ENCODE data around the gene FTCD.

The FTCD gene

GRCh38 chr21:46196733-46197132 is 41.4 kb upstream of the FTCD start:
- H3K36me3 ChIP-seq (replicated peaks; ENCODE audit: insufficient read depth, low read length), result peaks cover 30% of the 10 kb centered on the region
- H3K9me2 ChIP-seq (replicated peaks; ENCODE audit: insufficient read depth, low read length), result no peaks in the 10 kb centered on the region

GRCh38 chr21:46195595-46196195 is 40.3 kb upstream of the FTCD start:
- H3K27me3 ChIP-seq (replicated peaks; ENCODE audit: insufficient read depth, low read length), result no peaks in the 10 kb centered on the region
- TF ChIP-seq EZH2 (optimal IDR thresholded peaks at IDR 0.05; ENCODE audit: low read depth, low read length) (no peak), EZH2phosphoT487 (IDR thresholded peaks at IDR 0.05; ENCODE audit: low read length) (no peak), CTCF (IDR thresholded peaks at IDR 0.05; ENCODE audit: low read length) (no peak)
- DNase-seq, result no peak
- no peak overlapping the region for H3K27ac ChIP-seq (ENCODE audit: low read length)
- H3K4me2 ChIP-seq (ENCODE audit: low read depth, low read length), result no peak overlapping the region
- H3K36me3 ChIP-seq (replicated peaks; ENCODE audit: insufficient read depth, low read length), result peaks cover 29% of the 10 kb centered on the region
- H4K20me1 ChIP-seq (ENCODE audit: insufficient read depth, low read length), result no peaks in the 10 kb centered on the region
- no peaks in the 10 kb centered on the region for H3K4me1 ChIP-seq (ENCODE audit: low read length)
- no peak overlapping the region for H3K4me3 ChIP-seq (ENCODE audit: low read length)
- no peaks in the 10 kb centered on the region for H3F3A ChIP-seq (ENCODE audit: insufficient read depth, low read length)
- H3K79me2 ChIP-seq (ENCODE audit: low read length), result no peaks in the 10 kb centered on the region
- H2AFZ ChIP-seq (ENCODE audit: low read length), result no peak overlapping the region
- H3K9ac ChIP-seq (ENCODE audit: low read length), result no peak overlapping the region
- no peaks in the 10 kb centered on the region for H3K9me3 ChIP-seq (replicated peaks; ENCODE audit: insufficient read depth, low read length)
- H3K9me2 ChIP-seq (replicated peaks; ENCODE audit: insufficient read depth, low read length), result no peaks in the 10 kb centered on the region

More at GRCh38 chr21:46196733-46197132, 41.4 kb upstream of the FTCD start:
- Histone ChIP-seq H3K4me3 (ENCODE audit: low read length) (no peak overlapping the region), H3K27me3 (replicated peaks; ENCODE audit: insufficient read depth, low read length) (no peaks in the 10 kb centered on the region), H3F3A (ENCODE audit: insufficient read depth, low read length) (no peaks in the 10 kb centered on the region), H2AFZ (ENCODE audit: low read length) (no peak overlapping the region), H3K27ac (ENCODE audit: low read length) (no peak overlapping the region), H3K4me2 (ENCODE audit: low read depth, low read length) (no peak overlapping the region), H3K79me2 (ENCODE audit: low read length) (no peaks in the 10 kb centered on the region), H3K9ac (ENCODE audit: low read length) (no peak overlapping the region), H4K20me1 (ENCODE audit: insufficient read depth, low read length) (no peaks in the 10 kb centered on the region), H3K4me1 (ENCODE audit: low read length) (no peaks in the 10 kb centered on the region), H3K9me3 (replicated peaks; ENCODE audit: insufficient read depth, low read length) (no peaks in the 10 kb centered on the region)
- DNase-seq, result no peak
- TF ChIP-seq EZH2 (optimal IDR thresholded peaks at IDR 0.05; ENCODE audit: low read depth, low read length), result no peak
- TF ChIP-seq CTCF (IDR thresholded peaks at IDR 0.05; ENCODE audit: low read length), result no peak
- no peak for TF ChIP-seq EZH2phosphoT487 (IDR thresholded peaks at IDR 0.05; ENCODE audit: low read length)

- Histone ChIP-seq H3F3A (ENCODE audit: insufficient read depth, low read length) (no peaks in the 10 kb centered on the region), H3K9me3 (replicated peaks; ENCODE audit: insufficient read depth, low read length) (no peaks in the 10 kb centered on the region), H3K4me1 (ENCODE audit: low read length) (no peaks in the 10 kb centered on the region), H3K79me2 (ENCODE audit: low read length) (no peaks in the 10 kb centered on the region), H3K9me2 (replicated peaks; ENCODE audit: insufficient read depth, low read length) (no peaks in the 10 kb centered on the region), H3K9ac (ENCODE audit: low read length) (no peak overlapping the region), H3K4me2 (ENCODE audit: low read depth, low read length) (no peak overlapping the region), H3K4me3 (ENCODE audit: low read length) (no peak overlapping the region), H3K27ac (ENCODE audit: low read length) (no peak overlapping the region), H3K36me3 (replicated peaks; ENCODE audit: insufficient read depth, low read length) (peaks cover 25% of the 10 kb centered on the region), H2AFZ (ENCODE audit: low read length) (no peak overlapping the region), H4K20me1 (ENCODE audit: insufficient read depth, low read length) (no peaks in the 10 kb centered on the region), H3K27me3 (replicated peaks; ENCODE audit: insufficient read depth, low read length) (no peaks in the 10 kb centered on the region)
- no peak for DNase-seq
- TF ChIP-seq CTCF (IDR thresholded peaks at IDR 0.05; ENCODE audit: low read length) (no peak), EZH2 (optimal IDR thresholded peaks at IDR 0.05; ENCODE audit: low read depth, low read length) (no peak), EZH2phosphoT487 (IDR thresholded peaks at IDR 0.05; ENCODE audit: low read length) (no peak)
Observed at GRCh38 chr21:46194374-46195334, 39.3 kb upstream of the FTCD start.

Data from MM.1S (cell line).